HepG2 (cell line): ENCODE data around the gene ARL6. TPM values are rescaled to one million over a fixed set of nuclear protein-coding genes. Genes with fewer than 3 reads are reported as not detected.

ENCODE experiments used
- AGO2 ChIP-seq: fragments of 200-400 bp; formaldehyde crosslinking; optimal IDR thresholded peaks from 2 replicates; pipeline ENCODE3; 2017; ENCODE audit warnings: mild to moderate bottlenecking, low read depth, low read length, moderate library complexity
- CBFB ChIP-seq: sonication (generic); formaldehyde crosslinking; IDR thresholded peaks from 2 replicates; pipeline ENCODE4 v1.4.0; 2020; ENCODE audit warnings: missing genetic modification reagents
- CEBPG ChIP-seq: IDR thresholded peaks from 2 replicates; pipeline ENCODE4 v1.6.1; 2016
- ELF3 ChIP-seq: IDR thresholded peaks from 2 replicates; pipeline ENCODE4 v1.6.1; 2016; ENCODE audit warnings: missing genetic modification reagents, missing compliant biosample characterization
- FOXK1 ChIP-seq: sonication (generic); formaldehyde crosslinking; IDR thresholded peaks from 2 replicates; pipeline ENCODE4 v1.4.0; 2020; ENCODE audit warnings: low read depth, missing genetic modification reagents, borderline replicate concordance
- HIC2 ChIP-seq: sonication (generic); formaldehyde crosslinking; IDR thresholded peaks from 2 replicates; pipeline ENCODE4 v1.9.0; 2022; ENCODE audit warnings: low read depth, missing genetic modification reagents
- HIVEP1 ChIP-seq: sonication (generic); formaldehyde crosslinking; IDR thresholded peaks from 2 replicates; pipeline ENCODE4 v1.4.0; 2020; ENCODE audit warnings: mild to moderate bottlenecking, missing genetic modification reagents
- KMT2B ChIP-seq: IDR thresholded peaks from 2 replicates; pipeline ENCODE4 v1.6.1; 2016; ENCODE audit warnings: missing genetic modification reagents, missing compliant biosample characterization
- MED8 ChIP-seq: sonication (generic); formaldehyde crosslinking; IDR thresholded peaks from 2 replicates; pipeline ENCODE4 v1.8.1; 2023; ENCODE audit warnings: mild to moderate bottlenecking, missing genetic modification reagents; ENCODE audit not compliant: insufficient replicate concordance
- MXD3 ChIP-seq: IDR thresholded peaks from 2 replicates; pipeline ENCODE4 v1.6.1; 2016; ENCODE audit warnings: mild to moderate bottlenecking, missing biosample characterization, missing genetic modification reagents
- NCOA2 ChIP-seq: sonication (generic); formaldehyde crosslinking; IDR thresholded peaks from 2 replicates; pipeline ENCODE4 v1.8.0; 2022; ENCODE audit warnings: inconsistent platforms
- NFATC3 ChIP-seq: sonication (generic); formaldehyde crosslinking; IDR thresholded peaks from 2 replicates; pipeline ENCODE4 v1.5.1; 2020; ENCODE audit warnings: mild to moderate bottlenecking, missing genetic modification reagents
- NR3C1 ChIP-seq: sonication (generic); formaldehyde crosslinking; IDR thresholded peaks from 2 replicates; pipeline ENCODE4 v1.4.0; 2020; ENCODE audit warnings: missing genetic modification reagents
- ONECUT2 ChIP-seq: sonication (generic); formaldehyde crosslinking; IDR thresholded peaks from 2 replicates; pipeline ENCODE4 v1.4.0; 2020; ENCODE audit warnings: missing genetic modification reagents
- PAWR ChIP-seq: sonication (generic); formaldehyde crosslinking; IDR thresholded peaks from 2 replicates; pipeline ENCODE4 v1.4.0; 2020; ENCODE audit warnings: missing genetic modification reagents, mild to moderate bottlenecking, borderline replicate concordance
- SOX6 ChIP-seq, 2 experiments: fragments of 450-650 bp in 1 of 2; sonication (generic) in 1 of 2; formaldehyde crosslinking in 1 of 2; IDR thresholded peaks; 2 replicates each; pipeline versions ENCODE4 v1.4.0 to v1.6.1; 2017 to 2020; ENCODE audit warnings: antibody characterized with exemption in 1 of 2, mild to moderate bottlenecking in 1 of 2, missing genetic modification reagents in 1 of 2
- ZNF10 ChIP-seq: sonication (generic); formaldehyde crosslinking; IDR thresholded peaks from 2 replicates; pipeline ENCODE4 v1.4.0; 2020; ENCODE audit warnings: mild to moderate bottlenecking, low read depth, missing genetic modification reagents, borderline replicate concordance
- ZNF12 ChIP-seq: sonication (generic); formaldehyde crosslinking; IDR thresholded peaks from 2 replicates; pipeline ENCODE4 v1.5.0; 2020; ENCODE audit warnings: missing genetic modification reagents
- ZNF3 ChIP-seq: IDR thresholded peaks from 2 replicates; pipeline ENCODE4 v1.7.0; 2017; ENCODE audit warnings: inconsistent platforms
- ZNF414 ChIP-seq: sonication (generic); formaldehyde crosslinking; IDR thresholded peaks from 2 replicates; pipeline ENCODE4 v1.5.0; 2020; ENCODE audit warnings: missing genetic modification reagents
- ZNF431 ChIP-seq: sonication (generic); formaldehyde crosslinking; IDR thresholded peaks from 2 replicates; pipeline ENCODE4 v1.9.0; 2022; ENCODE audit warnings: missing genetic modification reagents, low read depth, mild to moderate bottlenecking, borderline replicate concordance
- ZNF556 ChIP-seq: sonication (generic); formaldehyde crosslinking; IDR thresholded peaks from 2 replicates; pipeline ENCODE4 v1.4.0; 2020; ENCODE audit warnings: mild to moderate bottlenecking, missing genetic modification reagents, borderline replicate concordance
- ZSCAN5A ChIP-seq: sonication (generic); formaldehyde crosslinking; IDR thresholded peaks from 2 replicates; pipeline ENCODE4 v1.8.0; 2022; ENCODE audit warnings: mild to moderate bottlenecking, missing genetic modification reagents, borderline replicate concordance
- polyA plus RNA-seq, 8 experiments: library from polyadenylated mRNA; depleted of rRNA in 3 of 8; stranded (reverse) in 7 of 8; unstranded in 1 of 8; fragments of >200 nt; fragmentation: Illumina TruSeq in 4 of 8; extraction: Trizol in 4 of 8; gene quantifications; 2 replicates each; pipeline versions ENCODE4 v1.2.1 to v1.2.3, GENCODE V29; 2011 to 2016; ENCODE audit warnings: low read depth in 4 of 8, missing spikeins in 1 of 8, mixed read lengths in 1 of 8; ENCODE audit not compliant: insufficient read depth in 1 of 8
- total RNA-seq, 5 experiments: library from RNA; depleted of rRNA; stranded (reverse); fragments of >200 nt; fragmentation: Illumina TruSeq; extraction: Trizol; gene quantifications; 2 replicates each; pipeline ENCODE4 v1.2.3, GENCODE V29; 2016; ENCODE audit warnings: low read depth in 1 of 5

Gene ARL6
- total and polyA plus RNA-seq, 2 of the 13 experiments (the other 11 are each of a cell fraction or from before 2014, with no cell fraction given) = 1.3 to 3.7 TPM

GRCh38 chr3:97764407-97765238, at the start of gene ARL6 (continued):
- TF ChIP-seq ZSCAN5A (CRISPR knock-in tag) (no peak), NFATC3 (CRISPR knock-in tag) (no peak), FOXK1 (CRISPR knock-in tag) (no peak), AGO2 (no peak), ONECUT2 (CRISPR knock-in tag) (no peak), ELF3 (peak; percentile 32; the same call in 1 of the 2 replicates), MED8 (no peak), ZNF10 (CRISPR knock-in tag) (no peak), HIC2 (CRISPR knock-in tag) (no peak), ZNF414 (CRISPR knock-in tag) (no peak), CBFB (no peak), PAWR (CRISPR knock-in tag) (no peak), ZNF12 (no peak), NCOA2 (CRISPR knock-in tag) (no peak), NR3C1 (no peak), ZNF431 (CRISPR knock-in tag) (no peak), KMT2B (CRISPR knock-in tag) (peak; percentile 96), ZNF3 (CRISPR knock-in tag) (no peak), SOX6 (IDR thresholded peaks at IDR 0.05) (no peak), SOX6 (CRISPR knock-in tag; IDR thresholded peaks at IDR 0.05) (peak; percentile 48; the same call in 1 of the 2 replicates), CEBPG (no peak), ZNF556 (CRISPR knock-in tag) (no peak), HIVEP1 (CRISPR knock-in tag) (no peak; the same call in 1 of the 2 replicates), MXD3 (CRISPR knock-in tag) (peak; percentile 57; the same call in 1 of the 2 replicates)
